ENCODE data around the gene POT1. TPM values are rescaled to one million over a fixed set of nuclear protein-coding genes. Genes with fewer than 3 reads are reported as not detected.

The POT1 gene
- total RNA-seq, 1 experiment from 2014 or later: 24.1 TPM

DNA sequence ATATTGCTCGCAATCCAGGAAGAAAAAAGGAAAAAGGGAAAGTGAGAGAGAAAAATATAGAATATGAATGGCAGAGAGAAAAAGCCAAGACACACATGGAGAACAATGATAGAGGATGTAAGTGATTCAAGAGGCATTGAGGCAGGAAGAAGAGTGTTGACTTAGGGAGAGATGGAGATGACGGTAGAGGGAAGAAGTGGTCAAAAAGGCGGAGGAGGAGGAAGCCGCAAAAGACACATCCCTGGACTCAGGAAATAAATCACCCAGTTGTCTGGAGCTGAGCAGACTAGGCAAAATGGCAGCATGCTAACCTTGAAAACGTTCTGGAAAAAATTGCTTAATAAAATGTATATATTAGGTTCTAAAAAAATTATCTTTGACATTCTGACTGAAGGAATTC, 146.4 kb downstream of the POT1 start:
- DNase-seq (ENCODE audit: unreplicated experiment): no peak

DNA sequence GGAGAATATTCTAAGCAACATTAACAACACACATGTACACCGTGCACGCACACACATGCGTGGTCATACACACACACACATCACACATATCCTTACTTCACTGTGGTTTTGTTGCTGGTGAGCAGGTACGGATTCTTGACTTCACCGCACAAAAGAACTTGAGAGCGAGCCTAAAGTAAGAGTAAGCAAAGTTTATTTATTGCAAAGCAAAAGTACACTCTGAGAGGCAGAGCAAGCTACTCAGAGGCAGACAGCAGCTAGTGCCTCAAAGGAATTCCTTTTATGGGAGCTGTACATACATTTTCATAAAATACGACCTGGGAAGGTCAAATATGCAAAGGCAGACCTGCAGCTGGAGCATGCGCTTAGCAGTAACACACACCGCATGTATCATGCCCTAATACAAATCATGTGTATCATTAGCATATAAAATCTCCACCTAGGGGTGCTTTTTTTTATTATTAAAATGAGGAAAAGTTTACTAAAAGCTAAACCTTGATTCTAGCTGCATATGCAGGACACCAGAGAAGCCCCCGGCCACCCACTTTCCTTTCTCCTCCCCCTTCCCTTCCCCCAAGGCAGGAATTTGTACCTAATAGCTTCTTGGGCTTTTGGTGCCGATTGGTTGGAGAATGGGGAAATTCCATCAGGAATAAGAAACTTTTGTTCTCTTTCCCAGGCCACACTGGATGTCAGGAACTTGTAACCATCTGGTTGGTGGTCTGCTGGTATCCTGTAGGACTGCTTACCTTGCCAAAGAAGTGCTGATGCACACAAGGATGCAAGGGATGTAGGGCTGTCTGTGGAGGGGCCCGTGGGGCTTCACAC, 147.5 kb downstream of the POT1 start:
- no peak for TF ChIP-seq CTCF (IDR thresholded peaks at IDR 0.05; ENCODE audit: unreplicated experiment)
- ChIA-PET POLR2A (no interaction called here), CTCF (interaction anchor here (0.6 to 4.1 kb wide), 7 partner anchors 9 to 627 kb away, joined by 3 to 18 read pairs (median 3); partner anchors contain the start of gene GPR37)
- H3K36me3 Mint-ChIP-seq (ENCODE audit: insufficient read depth, unreplicated experiment): no peaks in the 10 kb centered on the region
- H3K27ac Mint-ChIP-seq (ENCODE audit: low read depth, unreplicated experiment): no peak overlapping the region
- H3K4me1 Mint-ChIP-seq (ENCODE audit: insufficient read depth, unreplicated experiment): no peaks in the 10 kb centered on the region
- no peak for DNase-seq (ENCODE audit: unreplicated experiment)
- no TSS peak for BruUV-seq (replicated peaks)
- H3K9me3 Mint-ChIP-seq (ENCODE audit: unreplicated experiment): no peaks in the 10 kb centered on the region
- no peak overlapping the region for H3K4me3 Mint-ChIP-seq (ENCODE audit: unreplicated experiment)
- intact Hi-C loops (cut with micrococcal nuclease): no loop called here
- H3K27me3 Mint-ChIP-seq (ENCODE audit: insufficient read depth, unreplicated experiment): no peaks in the 10 kb centered on the region

More for the DNA sequence above, 146.4 kb downstream of the POT1 start:
- ChIA-PET POLR2A (no interaction called here), CTCF (interaction anchor here (0.5 to 4.1 kb wide), 4 partner anchors 18 to 627 kb away, joined by 3 to 37 read pairs (median 11); partner anchors contain the start of gene GPR37)
- Mint-ChIP-seq H3K4me1 (ENCODE audit: insufficient read depth, unreplicated experiment) (no peaks in the 10 kb centered on the region), H3K36me3 (ENCODE audit: insufficient read depth, unreplicated experiment) (no peaks in the 10 kb centered on the region), H3K27ac (ENCODE audit: low read depth, unreplicated experiment) (no peak overlapping the region), H3K27me3 (ENCODE audit: insufficient read depth, unreplicated experiment) (no peaks in the 10 kb centered on the region), H3K9me3 (ENCODE audit: unreplicated experiment) (no peaks in the 10 kb centered on the region), H3K4me3 (ENCODE audit: unreplicated experiment) (no peak overlapping the region)
- intact Hi-C loops (cut with micrococcal nuclease): no loop called here
- TF ChIP-seq CTCF (IDR thresholded peaks at IDR 0.05; ENCODE audit: unreplicated experiment): no peak
- no TSS peak for BruUV-seq (replicated peaks)

DNA sequence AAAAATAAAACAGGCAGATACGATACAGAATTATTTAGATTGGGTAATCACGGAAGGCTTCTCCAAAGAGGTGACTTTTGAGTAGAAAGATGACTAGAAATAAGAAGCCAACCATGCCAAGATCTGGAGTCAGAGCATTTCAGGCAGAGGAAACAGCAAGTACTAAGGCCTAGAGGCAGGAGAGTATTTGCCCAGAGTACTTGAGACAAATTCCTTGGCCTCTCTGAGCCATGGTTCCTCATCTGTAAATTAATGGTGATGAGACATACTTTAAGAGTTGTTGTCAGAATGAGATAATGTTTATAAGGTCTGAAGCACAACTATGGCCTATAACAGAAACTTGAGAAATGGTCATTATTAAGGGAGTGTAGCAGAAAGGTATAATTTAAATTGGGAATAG, 148.2 kb downstream of the POT1 start:
- no peaks in the 10 kb centered on the region for H3K9me3 Mint-ChIP-seq (ENCODE audit: unreplicated experiment)
- ChIA-PET POLR2A (no interaction called here), CTCF (interaction anchor here (1.1 to 1.8 kb wide), 2 partner anchors 592 to 611 kb away, joined by 3 to 8 read pairs; no protein-coding TSS in a partner anchor)
- no peak overlapping the region for H3K4me3 Mint-ChIP-seq (ENCODE audit: unreplicated experiment)
- no peak overlapping the region for H3K27ac Mint-ChIP-seq (ENCODE audit: low read depth, unreplicated experiment)
- H3K36me3 Mint-ChIP-seq (ENCODE audit: insufficient read depth, unreplicated experiment): no peaks in the 10 kb centered on the region
- intact Hi-C loops (cut with micrococcal nuclease): no loop called here
- no peak for TF ChIP-seq CTCF (IDR thresholded peaks at IDR 0.05; ENCODE audit: unreplicated experiment)
- DNase-seq (ENCODE audit: unreplicated experiment): no peak
- H3K4me1 Mint-ChIP-seq (ENCODE audit: insufficient read depth, unreplicated experiment): no peaks in the 10 kb centered on the region
- H3K27me3 Mint-ChIP-seq (ENCODE audit: insufficient read depth, unreplicated experiment): no peaks in the 10 kb centered on the region
- BruUV-seq (replicated peaks): no TSS peak

- intact Hi-C loops (cut with micrococcal nuclease): no loop called here
- CTCF ChIA-PET: interaction anchor here (0.7 to 1.0 kb wide), 2 partner anchors 626 to 680 kb away, joined by 3 read pairs; no protein-coding TSS in a partner anchor
Measured at GRCh38 chr7:124780608-124781007, 149.0 kb downstream of the POT1 start.

More at GRCh38 chr7:124780608-124781007, 149.0 kb downstream of the POT1 start:
- H3K4me3 Mint-ChIP-seq (ENCODE audit: unreplicated experiment): no peak overlapping the region
- BruUV-seq (replicated peaks): no TSS peak
- H3K27ac Mint-ChIP-seq (ENCODE audit: low read depth, unreplicated experiment): no peak overlapping the region
- H3K9me3 Mint-ChIP-seq (ENCODE audit: unreplicated experiment): no peaks in the 10 kb centered on the region
- no peaks in the 10 kb centered on the region for H3K4me1 Mint-ChIP-seq (ENCODE audit: insufficient read depth, unreplicated experiment)
- no peaks in the 10 kb centered on the region for H3K36me3 Mint-ChIP-seq (ENCODE audit: insufficient read depth, unreplicated experiment)
- no peak for DNase-seq (ENCODE audit: unreplicated experiment)
- POLR2A ChIA-PET: interaction anchor here (1.2 kb wide), 1 partner anchor 15 kb away, joined by 4 read pairs; the partner anchor contains the start of gene GPR37
- no peak for TF ChIP-seq CTCF (IDR thresholded peaks at IDR 0.05; ENCODE audit: unreplicated experiment)
- H3K27me3 Mint-ChIP-seq (ENCODE audit: insufficient read depth, unreplicated experiment): no peaks in the 10 kb centered on the region

Measured in MCF 10A (cell line).